Measurements from ENCODE around the gene PRM3. TPM values are rescaled to one million over a fixed set of nuclear protein-coding genes. Genes with fewer than 3 reads are reported as not detected.

The PRM3 gene
- not detected for total RNA-seq

GRCh38 chr16:11272921-11273720, at the start of gene PRM3:
PRM3 (minus strand) TSS chr16:11273629; CDS start chr16:11273595, 34 bp downstream.

GRCh38 chr16:11280616-11281522, 7.4 kb upstream of the PRM3 start, which contains the start of gene PRM1:
PRM1 (minus strand) TSS chr16:11281330; CDS start chr16:11281238, 92 bp downstream.

GRCh38 chr16:11276143-11276895, 2.9 kb upstream of the PRM3 start, which contains the start of gene PRM2:
PRM2 (minus strand) TSS chr16:11276480; CDS start chr16:11276370, 110 bp downstream.

GRCh38 chr16:11268921-11269375, 4.5 kb downstream of the PRM3 start, which contains the start of gene TNP2:
TNP2 (minus strand) TSS chr16:11269325; CDS start chr16:11269262, 63 bp downstream.

GRCh38 chr16:11255737-11256660, 17.4 kb downstream of the PRM3 start, which contains the start of gene SOCS1:
SOCS1 (minus strand) TSS chr16:11256204; CDS start chr16:11255478, 726 bp downstream.

Other genes with a start within 250 kb of the PRM3 start
- 5.0 TPM for gene SOCS1, start 17.4 kb downstream of the PRM3 start, total RNA-seq
- gene TNP2, start 4.3 kb downstream of the PRM3 start, total RNA-seq = not detected
- gene PRM2, start 2.9 kb upstream of the PRM3 start, total RNA-seq = not detected
- gene PRM1, start 7.7 kb upstream of the PRM3 start, total RNA-seq = not detected
- gene RMI2, start 71.8 kb upstream of the PRM3 start, total RNA-seq = 9.4 TPM

Measured in camera-type eye (tissue), 1 donor.